HEK293 (cell line): ENCODE results near the gene PCP2.

Experiments
- CTCF ChIA-PET: fragments of 350-600 bp; formaldehyde crosslinking; extraction: SDS; loops from one replicate; lab custom pipeline; 2021; ENCODE audit warnings: antibody characterized with exemption; lab: Yijun Ruan, JAX
- POLR2A ChIA-PET: fragments of 300-600 bp; formaldehyde crosslinking; extraction: SDS; loops from one replicate; lab custom pipeline; 2020; ENCODE audit warnings: antibody characterized with exemption, inconsistent platforms; lab: Yijun Ruan, JAX
- H3K27ac ChIP-seq: fragments of 200-500 bp; sonication (Bioruptor generic); 2 replicates; pipeline ENCODE4 v1.5.1; 2014; ENCODE audit warnings: low read depth, low read length, control low read depth, inconsistent platforms; ENCODE audit errors: extremely low read depth
- H3K36me3 ChIP-seq, 2 experiments: fragments of 200-500 bp in 1 of 2; sonication (Bioruptor generic) in 1 of 2; 1 replicate in 1 of 2; 2 replicates in 1 of 2; pipeline ENCODE4 v1.5.1; 2014 to 2017; ENCODE audit warnings: inconsistent platforms in 2 of 2, low read length in 2 of 2; ENCODE audit not compliant: control insufficient read depth in 2 of 2, insufficient read depth in 1 of 2
- H3K4me1 ChIP-seq: fragments of 200-500 bp; sonication (Bioruptor generic); 2 replicates; pipeline ENCODE4 v1.5.1; 2014; ENCODE audit warnings: mild to moderate bottlenecking, low read length, inconsistent platforms; ENCODE audit not compliant: control insufficient read depth, insufficient read depth
- H3K4me3 ChIP-seq: 2 replicates; pipeline ENCODE4 v1.5.1; 2011; ENCODE audit warnings: low read depth, mild to moderate bottlenecking, control low read depth, low read length, moderate library complexity
- H3K9me3 ChIP-seq: fragments of 200-500 bp; sonication (Bioruptor generic); 2 replicates; pipeline ENCODE4 v1.5.1; 2014; ENCODE audit warnings: low read depth, low read length, inconsistent platforms; ENCODE audit not compliant: control insufficient read depth, insufficient read depth
- BCL11A ChIP-seq: fragments of 450-650 bp; formaldehyde crosslinking; IDR thresholded peaks from 2 replicates; pipeline ENCODE4 v1.5.1; 2016; ENCODE audit warnings: low read depth, missing biosample characterization, missing genetic modification characterization
- GLI2 ChIP-seq: fragments of 450-650 bp; formaldehyde crosslinking; IDR thresholded peaks from 2 replicates; pipeline ENCODE4; 2017; ENCODE audit warnings: missing biosample characterization, missing genetic modification characterization, low read depth, borderline replicate concordance
- GLIS2 ChIP-seq: fragments of 450-650 bp; formaldehyde crosslinking; IDR thresholded peaks from 2 replicates; pipeline ENCODE4 v1.5.1; 2016; ENCODE audit warnings: missing biosample characterization, missing genetic modification characterization
- HOXA7 ChIP-seq: sonication (generic); formaldehyde crosslinking; IDR thresholded peaks from 2 replicates; pipeline ENCODE4 v1.8.1; 2022; ENCODE audit warnings: missing genetic modification reagents, borderline replicate concordance
- OVOL3 ChIP-seq: fragments of 450-650 bp; formaldehyde crosslinking; IDR thresholded peaks from 2 replicates; pipeline ENCODE4 v1.5.1; 2016; ENCODE audit warnings: missing biosample characterization, missing genetic modification characterization
- PRDM1 ChIP-seq: fragments of 450-650 bp; formaldehyde crosslinking; IDR thresholded peaks from 2 replicates; pipeline ENCODE4; 2016; ENCODE audit warnings: missing biosample characterization, missing genetic modification characterization
- SCRT2 ChIP-seq: fragments of 450-650 bp; formaldehyde crosslinking; IDR thresholded peaks from 2 replicates; pipeline ENCODE4 v1.5.1; 2016; ENCODE audit warnings: missing biosample characterization, missing genetic modification characterization
- YY1 ChIP-seq: fragments of 450-650 bp; formaldehyde crosslinking; IDR thresholded peaks from 2 replicates; pipeline ENCODE4 v1.5.1; 2018; ENCODE audit warnings: missing biosample characterization, missing genetic modification characterization
- YY2 ChIP-seq: fragments of 450-650 bp; formaldehyde crosslinking; IDR thresholded peaks from 2 replicates; pipeline ENCODE4 v1.5.1; 2016; ENCODE audit warnings: missing biosample characterization, missing genetic modification characterization
- ZBTB1 ChIP-seq: fragments of 450-650 bp; formaldehyde crosslinking; IDR thresholded peaks from 2 replicates; pipeline ENCODE4 v1.5.1; 2016; ENCODE audit warnings: missing biosample characterization, missing genetic modification characterization
- ZBTB17 ChIP-seq: fragments of 450-650 bp; formaldehyde crosslinking; IDR thresholded peaks from 2 replicates; pipeline ENCODE4 v1.5.1; 2016; ENCODE audit warnings: missing biosample characterization, missing genetic modification characterization
- ZFP69B ChIP-seq: fragments of 450-650 bp; formaldehyde crosslinking; IDR thresholded peaks from 2 replicates; pipeline ENCODE4 v1.5.1; 2016; ENCODE audit warnings: missing biosample characterization, missing genetic modification characterization
- ZNF138 ChIP-seq: fragments of 450-650 bp; formaldehyde crosslinking; IDR thresholded peaks from 2 replicates; pipeline ENCODE4 v1.5.1; 2016; ENCODE audit warnings: missing biosample characterization, missing genetic modification characterization, borderline replicate concordance
- ZNF140 ChIP-seq: fragments of 450-650 bp; formaldehyde crosslinking; IDR thresholded peaks from 2 replicates; pipeline ENCODE4 v1.5.1; 2016; ENCODE audit warnings: missing biosample characterization, missing genetic modification characterization
- ZNF155 ChIP-seq: fragments of 450-650 bp; formaldehyde crosslinking; IDR thresholded peaks from 2 replicates; pipeline ENCODE4 v1.5.1; 2016; ENCODE audit warnings: missing biosample characterization, missing genetic modification characterization
- ZNF239 ChIP-seq: fragments of 450-650 bp; formaldehyde crosslinking; IDR thresholded peaks from 2 replicates; pipeline ENCODE4 v1.5.1; 2016; ENCODE audit warnings: missing biosample characterization, missing genetic modification characterization
- ZNF24 ChIP-seq: fragments of 450-650 bp; formaldehyde crosslinking; IDR thresholded peaks from 2 replicates; pipeline ENCODE4 v1.5.1; 2016; ENCODE audit warnings: missing biosample characterization, missing genetic modification characterization
- ZNF292 ChIP-seq: fragments of 450-650 bp; formaldehyde crosslinking; IDR thresholded peaks from 2 replicates; pipeline ENCODE4 v1.5.1; 2016; ENCODE audit warnings: low read depth, missing biosample characterization, missing genetic modification characterization, borderline replicate concordance
- ZNF311 ChIP-seq: fragments of 450-650 bp; formaldehyde crosslinking; IDR thresholded peaks from 2 replicates; pipeline ENCODE4 v1.5.1; 2017; ENCODE audit warnings: missing biosample characterization, missing genetic modification characterization, borderline replicate concordance
- ZNF350 ChIP-seq: fragments of 450-650 bp; formaldehyde crosslinking; IDR thresholded peaks from 2 replicates; pipeline ENCODE4 v1.5.0; 2017; ENCODE audit warnings: missing biosample characterization, mild to moderate bottlenecking, missing genetic modification characterization
- ZNF366 ChIP-seq: fragments of 450-650 bp; formaldehyde crosslinking; conservative IDR thresholded peaks from 2 replicates; pipeline ENCODE4 v1.5.1; 2016; ENCODE audit warnings: missing biosample characterization, missing genetic modification characterization
- ZNF391 ChIP-seq: fragments of 450-650 bp; formaldehyde crosslinking; IDR thresholded peaks from 2 replicates; pipeline ENCODE4 v1.5.1; 2016; ENCODE audit warnings: low read depth, missing biosample characterization, missing genetic modification characterization, borderline replicate concordance
- ZNF530 ChIP-seq: fragments of 450-650 bp; formaldehyde crosslinking; IDR thresholded peaks from 2 replicates; pipeline ENCODE4 v1.5.1; 2016; ENCODE audit warnings: low read depth, missing biosample characterization, missing genetic modification characterization
- ZNF548 ChIP-seq: fragments of 450-650 bp; formaldehyde crosslinking; IDR thresholded peaks from 2 replicates; pipeline ENCODE4 v1.5.1; 2016; ENCODE audit warnings: missing biosample characterization, missing genetic modification characterization
- ZNF549 ChIP-seq: fragments of 450-650 bp; IDR thresholded peaks from 2 replicates; pipeline ENCODE4 v1.5.1; 2018; ENCODE audit warnings: missing biosample characterization, missing genetic modification characterization, mild to moderate bottlenecking, inconsistent platforms, moderate library complexity
- ZNF560 ChIP-seq: fragments of 450-650 bp; formaldehyde crosslinking; IDR thresholded peaks from 2 replicates; pipeline ENCODE4 v1.5.1; 2017; ENCODE audit warnings: missing biosample characterization, missing genetic modification characterization, borderline replicate concordance
- ZNF571 ChIP-seq: fragments of 450-650 bp; formaldehyde crosslinking; IDR thresholded peaks from 2 replicates; pipeline ENCODE4 v1.5.0; 2017; ENCODE audit warnings: missing biosample characterization, missing genetic modification characterization
- ZNF596 ChIP-seq: fragments of 450-650 bp; IDR thresholded peaks from 2 replicates; pipeline ENCODE4 v1.5.0; 2018; ENCODE audit warnings: missing biosample characterization, mild to moderate bottlenecking, missing genetic modification characterization, moderate library complexity
- ZNF623 ChIP-seq: fragments of 450-650 bp; formaldehyde crosslinking; IDR thresholded peaks from 2 replicates; pipeline ENCODE4 v1.5.1; 2016; ENCODE audit warnings: missing biosample characterization, missing genetic modification characterization
- ZNF639 ChIP-seq: fragments of 450-650 bp; formaldehyde crosslinking; IDR thresholded peaks from 2 replicates; pipeline ENCODE4 v1.5.1; 2016; ENCODE audit warnings: missing biosample characterization, missing genetic modification characterization
- ZNF677 ChIP-seq: fragments of 450-650 bp; IDR thresholded peaks from 2 replicates; pipeline ENCODE4 v1.5.0; 2018; ENCODE audit warnings: missing biosample characterization, mild to moderate bottlenecking, missing genetic modification characterization, moderate library complexity
- TF ChIP-seq, protein P1 (sequence below): sonication (generic); formaldehyde crosslinking; IDR thresholded peaks from 2 replicates; pipeline ENCODE4 v1.8.1; 2022; ENCODE audit warnings: mild to moderate bottlenecking, moderate library complexity, missing genetic modification reagents
- TF ChIP-seq, protein P2 (sequence below): fragments of 450-650 bp; formaldehyde crosslinking; IDR thresholded peaks from 2 replicates; pipeline ENCODE4 v1.5.1; 2016; ENCODE audit warnings: missing biosample characterization, missing genetic modification characterization

PCP2 gene

DNA sequence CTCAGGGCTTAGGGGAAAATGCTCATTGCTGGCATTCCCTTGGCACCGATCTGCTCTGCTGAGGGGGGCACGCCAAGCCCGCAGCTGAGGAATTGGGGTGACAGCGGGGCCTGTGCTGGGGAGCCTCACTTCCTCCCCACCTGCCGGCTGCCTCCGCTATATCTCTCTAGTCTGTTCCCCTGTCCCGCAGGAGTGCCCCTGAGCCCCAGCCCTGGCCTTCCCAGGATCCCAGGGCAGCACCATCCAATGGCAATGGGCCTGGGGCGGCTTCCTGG is 12.8 kb upstream of the PCP2 start:
- Histone ChIP-seq H3K27ac (no peak overlapping the region), H3K36me3 (peaks cover 0 to 8% of the 10 kb centered on the region in 2 experiments; a peak in 1 of 3 replicates)
- CTCF ChIA-PET = interaction anchor here (0.6 kb wide), 1 partner anchor 156 kb away, joined by 3 read pairs; no protein-coding TSS in a partner anchor
- TF ChIP-seq ZNF311 = no peak
- no peak for TF ChIP-seq ZNF623 (tag by site-specific recombination)
- TF ChIP-seq GLIS2 (tag by site-specific recombination) = no peak
- no peak for TF ChIP-seq ZBTB1 (tag by site-specific recombination)
- no peak for TF ChIP-seq PRDM1
- no peak for TF ChIP-seq ZNF140
- no peak for TF ChIP-seq ZNF639 (tag by site-specific recombination)
- no peak for TF ChIP-seq ZNF571 (tag by site-specific recombination)
- TF ChIP-seq, all 188 proteins: peak for 0
- Histone ChIP-seq H3K4me1 (no peaks in the 10 kb centered on the region), H3K9me3 (no peaks in the 10 kb centered on the region), H3K4me3 (no peak overlapping the region)
- POLR2A ChIA-PET = no interaction called here

- Histone ChIP-seq H3K36me3 (peaks cover 0 to 8% of the 10 kb centered on the region in 2 experiments; a peak in 1 of 3 replicates), H3K4me3 (no peak overlapping the region), H3K9me3 (no peaks in the 10 kb centered on the region), H3K4me1 (no peaks in the 10 kb centered on the region), H3K27ac (no peak overlapping the region)
- ChIA-PET CTCF (interaction anchor here (0.6 kb wide), 1 partner anchor 156 kb away, joined by 3 read pairs; no protein-coding TSS in a partner anchor), POLR2A (interaction anchor here (0.6 kb wide), 1 partner anchor 305 kb away, joined by 3 read pairs; no protein-coding TSS in a partner anchor)
- TF ChIP-seq SCRT2 (tag by site-specific recombination) (no peak), ZNF530 (tag by site-specific recombination) (no peak), ZBTB17 (tag by site-specific recombination) (0 out of 2 replicates have a peak, but pooled peaks have one; percentile 24), ZNF366 (tag by site-specific recombination) (peak; percentile 57), ZNF548 (tag by site-specific recombination) (no peak), ZNF596 (tag by site-specific recombination) (peak; percentile 50; the same call in 1 of the 2 replicates), ZNF560 (tag by site-specific recombination) (no peak), ZNF138 (no peak), ZNF549 (tag by site-specific recombination) (no peak), HOXA7 (CRISPR knock-in tag) (no peak), BCL11A (no peak), ZNF350 (tag by site-specific recombination) (no peak), ZNF391 (no peak), ZNF155 (tag by site-specific recombination) (no peak), GLI2 (tag by site-specific recombination) (no peak), ZNF24 (tag by site-specific recombination) (no peak), ZNF292 (no peak), ZNF677 (tag by site-specific recombination) (no peak), YY1 (no peak), PRDM1 (peak; percentile 97), YY2 (tag by site-specific recombination) (no peak), ZFP69B (tag by site-specific recombination) (no peak), ZNF140 (no peak), OVOL3 (no peak), ZNF239 (no peak)
- TF ChIP-seq, protein P1, sequence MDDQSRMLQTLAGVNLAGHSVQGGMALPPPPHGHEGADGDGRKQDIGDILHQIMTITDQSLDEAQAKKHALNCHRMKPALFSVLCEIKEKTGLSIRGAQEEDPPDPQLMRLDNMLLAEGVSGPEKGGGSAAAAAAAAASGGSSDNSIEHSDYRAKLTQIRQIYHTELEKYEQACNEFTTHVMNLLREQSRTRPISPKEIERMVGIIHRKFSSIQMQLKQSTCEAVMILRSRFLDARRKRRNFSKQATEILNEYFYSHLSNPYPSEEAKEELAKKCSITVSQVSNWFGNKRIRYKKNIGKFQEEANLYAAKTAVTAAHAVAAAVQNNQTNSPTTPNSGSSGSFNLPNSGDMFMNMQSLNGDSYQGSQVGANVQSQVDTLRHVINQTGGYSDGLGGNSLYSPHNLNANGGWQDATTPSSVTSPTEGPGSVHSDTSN = no peak
- TF ChIP-seq, protein P2, sequence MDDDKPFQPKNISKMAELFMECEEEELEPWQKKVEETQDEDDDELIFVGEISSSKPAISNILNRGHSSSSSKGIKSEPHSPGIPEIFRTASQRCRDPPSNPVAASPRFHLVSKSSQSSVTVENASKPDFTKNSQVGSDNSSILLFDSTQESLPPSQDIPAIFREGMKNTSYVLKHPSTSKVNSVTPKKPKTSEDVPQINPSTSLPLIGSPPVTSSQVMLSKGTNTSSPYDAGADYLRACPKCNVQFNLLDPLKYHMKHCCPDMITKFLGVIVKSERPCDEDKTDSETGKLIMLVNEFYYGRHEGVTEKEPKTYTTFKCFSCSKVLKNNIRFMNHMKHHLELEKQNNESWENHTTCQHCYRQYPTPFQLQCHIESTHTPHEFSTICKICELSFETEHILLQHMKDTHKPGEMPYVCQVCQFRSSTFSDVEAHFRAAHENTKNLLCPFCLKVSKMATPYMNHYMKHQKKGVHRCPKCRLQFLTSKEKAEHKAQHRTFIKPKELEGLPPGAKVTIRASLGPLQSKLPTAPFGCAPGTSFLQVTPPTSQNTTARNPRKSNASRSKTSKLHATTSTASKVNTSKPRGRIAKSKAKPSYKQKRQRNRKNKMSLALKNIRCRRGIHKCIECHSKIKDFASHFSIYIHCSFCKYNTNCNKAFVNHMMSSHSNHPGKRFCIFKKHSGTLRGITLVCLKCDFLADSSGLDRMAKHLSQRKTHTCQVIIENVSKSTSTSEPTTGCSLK (tag by site-specific recombination) = no peak
Observed at GRCh38 chr19:7645656-7646425, 12.3 kb upstream of the PCP2 start.
